ENCODE measurements around the gene ORAI3. TPM values are rescaled to one million over a fixed set of nuclear protein-coding genes. Genes with fewer than 3 reads are reported as not detected.

Gene ORAI3
- total RNA-seq, 1 donor = 63.3 TPM

DNA sequence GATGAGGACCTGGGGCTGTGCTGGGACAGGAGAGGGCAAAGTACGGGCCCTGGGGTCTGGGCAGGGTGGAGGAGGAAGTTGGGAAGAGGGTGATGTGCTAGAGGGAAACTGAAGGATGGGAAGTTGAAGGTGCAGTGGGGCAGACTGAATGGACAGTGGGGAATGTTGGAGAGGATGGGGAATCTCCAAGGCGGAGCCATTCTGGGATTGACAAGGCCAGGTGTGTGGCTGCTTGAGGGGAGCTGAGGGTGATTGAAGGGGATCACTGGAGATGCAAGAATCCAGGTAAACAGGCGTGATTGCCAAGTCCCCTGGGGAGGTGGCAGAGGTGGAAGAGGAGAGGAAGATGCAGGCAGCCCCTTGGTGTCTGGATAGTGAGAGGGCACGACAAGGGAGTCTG lies 27.6 kb downstream of the ORAI3 start:
- H2AFZ ChIP-seq (ENCODE audit: low read length) = no peak overlapping the region
- no peak for TF ChIP-seq CTCF (IDR thresholded peaks at IDR 0.05; ENCODE audit: extremely low read depth, low read depth, low read length)
- no peaks in the 10 kb centered on the region for H3K4me1 ChIP-seq (ENCODE audit: insufficient read depth, low read length)
- no peaks in the 10 kb centered on the region for H3K9me3 ChIP-seq (ENCODE audit: low read depth, low read length)
- peaks cover 2% of the 10 kb centered on the region for H3K79me2 ChIP-seq (ENCODE audit: insufficient read depth, low read length)
- no peak overlapping the region for H3K4me3 ChIP-seq (ENCODE audit: insufficient read depth, low read length)
- peaks cover 5% of the 10 kb centered on the region for H4K20me1 ChIP-seq (ENCODE audit: insufficient read depth, low read length)
- no peak for DNase-seq (ENCODE audit: insufficient read length, low spot score, missing footprints)
- no peak overlapping the region for H3K27ac ChIP-seq (ENCODE audit: low read depth, low read length)
- H3K27me3 ChIP-seq (ENCODE audit: insufficient read depth, low read length) = no peaks in the 10 kb centered on the region
- no peak overlapping the region for H3K4me2 ChIP-seq (ENCODE audit: insufficient read depth, low read length)
- H3K36me3 ChIP-seq (ENCODE audit: insufficient read depth, low read length) = peaks cover 53% of the 10 kb centered on the region

DNA sequence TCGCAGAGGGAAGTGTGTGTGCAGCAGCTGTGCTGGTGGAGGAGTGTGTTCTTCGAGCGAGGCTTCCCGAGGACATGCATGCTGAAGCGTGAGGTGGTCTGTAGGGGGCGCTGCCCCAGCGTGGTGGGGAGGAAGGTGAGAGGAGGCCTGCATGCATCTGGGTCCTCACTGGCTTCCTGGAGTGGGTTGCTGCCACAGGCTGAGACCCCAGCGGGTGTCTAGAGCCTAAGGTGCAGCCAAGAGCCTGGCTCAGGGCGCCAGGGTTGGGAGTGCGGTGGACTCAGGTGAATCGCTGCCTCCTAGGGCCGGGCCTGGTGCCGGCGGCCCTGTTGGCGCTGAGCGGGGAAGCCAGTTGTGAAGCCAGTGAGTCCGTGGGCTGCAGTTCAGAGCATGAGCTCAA lies 28.6 kb downstream of the ORAI3 start:
- no peak overlapping the region for H2AFZ ChIP-seq (ENCODE audit: low read length)
- H4K20me1 ChIP-seq (ENCODE audit: insufficient read depth, low read length) = peaks cover 5% of the 10 kb centered on the region
- peaks cover under 1% of the 10 kb centered on the region for H3K4me1 ChIP-seq (ENCODE audit: insufficient read depth, low read length)
- DNase-seq (ENCODE audit: insufficient read length, low spot score, missing footprints) = no peak
- H3K27ac ChIP-seq (ENCODE audit: low read depth, low read length) = no peak overlapping the region
- H3K4me3 ChIP-seq (ENCODE audit: insufficient read depth, low read length) = no peak overlapping the region
- H3K36me3 ChIP-seq (ENCODE audit: insufficient read depth, low read length) = peaks cover 47% of the 10 kb centered on the region
- TF ChIP-seq CTCF (IDR thresholded peaks at IDR 0.05; ENCODE audit: extremely low read depth, low read depth, low read length) = peak; percentile 40
- H3K27me3 ChIP-seq (ENCODE audit: insufficient read depth, low read length) = no peaks in the 10 kb centered on the region
- H3K79me2 ChIP-seq (ENCODE audit: insufficient read depth, low read length) = peaks cover 2% of the 10 kb centered on the region
- no peak overlapping the region for H3K4me2 ChIP-seq (ENCODE audit: insufficient read depth, low read length)
- no peaks in the 10 kb centered on the region for H3K9me3 ChIP-seq (ENCODE audit: low read depth, low read length)

- no peaks in the 10 kb centered on the region for H3K79me2 ChIP-seq (ENCODE audit: insufficient read depth, low read length)
- no peak overlapping the region for H3K4me2 ChIP-seq (ENCODE audit: insufficient read depth, low read length)
- DNase-seq (ENCODE audit: insufficient read length, low spot score, missing footprints) = no peak
- peaks cover 35% of the 10 kb centered on the region for H3K36me3 ChIP-seq (ENCODE audit: insufficient read depth, low read length)
- no peak overlapping the region for H2AFZ ChIP-seq (ENCODE audit: low read length)
- H3K27me3 ChIP-seq (ENCODE audit: insufficient read depth, low read length) = no peaks in the 10 kb centered on the region
- no peak overlapping the region for H3K27ac ChIP-seq (ENCODE audit: low read depth, low read length)
- peaks cover 6% of the 10 kb centered on the region for H3K4me1 ChIP-seq (ENCODE audit: insufficient read depth, low read length)
- no peaks in the 10 kb centered on the region for H3K9me3 ChIP-seq (ENCODE audit: low read depth, low read length)
- peaks cover 5% of the 10 kb centered on the region for H4K20me1 ChIP-seq (ENCODE audit: insufficient read depth, low read length)
- TF ChIP-seq CTCF (IDR thresholded peaks at IDR 0.05; ENCODE audit: extremely low read depth, low read depth, low read length) = no peak
- no peak overlapping the region for H3K4me3 ChIP-seq (ENCODE audit: insufficient read depth, low read length)
Observed at GRCh38 chr16:30979170-30980022, 30.5 kb downstream of the ORAI3 start.

- Histone ChIP-seq H3K36me3 (ENCODE audit: insufficient read depth, low read length) (peaks cover 37% of the 10 kb centered on the region), H3K4me3 (ENCODE audit: insufficient read depth, low read length) (no peak overlapping the region), H2AFZ (ENCODE audit: low read length) (no peak overlapping the region), H4K20me1 (ENCODE audit: insufficient read depth, low read length) (peaks cover 5% of the 10 kb centered on the region), H3K4me1 (ENCODE audit: insufficient read depth, low read length) (peaks cover 6% of the 10 kb centered on the region), H3K27ac (ENCODE audit: low read depth, low read length) (no peak overlapping the region), H3K4me2 (ENCODE audit: insufficient read depth, low read length) (no peak overlapping the region), H3K9me3 (ENCODE audit: low read depth, low read length) (no peaks in the 10 kb centered on the region), H3K27me3 (ENCODE audit: insufficient read depth, low read length) (no peaks in the 10 kb centered on the region), H3K79me2 (ENCODE audit: insufficient read depth, low read length) (no peaks in the 10 kb centered on the region)
- no peak for DNase-seq (ENCODE audit: insufficient read length, low spot score, missing footprints)
- TF ChIP-seq CTCF (IDR thresholded peaks at IDR 0.05; ENCODE audit: extremely low read depth, low read depth, low read length) = no peak
Observed at GRCh38 chr16:30980023-30980371, 31.1 kb downstream of the ORAI3 start.

Data from osteoblast (primary cell).